Kidney epithelial cell (primary cell): ENCODE data around the gene CUBN. TPM values are rescaled to one million over a fixed set of nuclear protein-coding genes. Genes with fewer than 3 reads are reported as not detected.

Experiments used
- DNase-seq: peaks from one replicate; pipeline ENCODE4 v3.0.0-alpha.2; 2010; ENCODE audit warnings: low read depth
- H3K27me3 ChIP-seq: 2 replicates; pipeline ENCODE4 v1.6.0; 2011; ENCODE audit warnings: low read length; ENCODE audit not compliant: control insufficient read depth, insufficient read depth
- H3K36me3 ChIP-seq: 2 replicates; pipeline ENCODE4 v1.5.1; 2011; ENCODE audit warnings: low read length; ENCODE audit not compliant: control insufficient read depth, insufficient read depth
- H3K4me3 ChIP-seq: 2 replicates; pipeline ENCODE4 v1.5.1; 2011; ENCODE audit warnings: low read depth, mild to moderate bottlenecking, control low read depth, low read length
- total RNA-seq: library from RNA; depleted of rRNA; stranded (reverse); fragments of >200 nt; gene quantifications from 2 replicates; pipeline ENCODE4 v1.2.3, GENCODE V29; 2015
- TF ChIP-seq, protein P1 (sequence below): IDR thresholded peaks from 2 replicates; pipeline ENCODE4 v1.5.1; 2011; ENCODE audit warnings: mild to moderate bottlenecking, moderate library complexity, low read length, control low read depth, inconsistent platforms; ENCODE audit not compliant: insufficient read depth, poor library complexity, severe bottlenecking

Gene CUBN
- total RNA-seq, 1 donor from 2014 or later: 1.3 TPM

DNA sequence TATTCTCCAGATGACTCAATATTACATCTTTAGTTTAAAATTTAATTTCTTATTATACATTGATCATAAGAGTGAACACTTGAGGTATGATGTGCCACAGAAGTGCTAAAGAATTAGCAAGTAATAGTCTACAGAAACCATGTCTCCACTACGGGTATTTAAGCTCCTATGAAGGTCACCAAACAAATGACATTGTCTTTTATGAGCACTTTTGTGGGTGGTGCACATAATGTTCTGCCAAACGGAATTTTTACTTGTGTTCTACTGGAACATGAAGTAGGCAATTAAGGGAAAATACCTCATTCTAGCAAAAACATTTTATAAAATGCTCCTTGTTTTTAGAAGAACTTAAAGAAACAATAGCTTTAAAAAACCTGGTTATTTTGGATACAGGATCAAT is 27.4 kb upstream of the CUBN start:
- no peak for DNase-seq
- TF ChIP-seq, protein P1, sequence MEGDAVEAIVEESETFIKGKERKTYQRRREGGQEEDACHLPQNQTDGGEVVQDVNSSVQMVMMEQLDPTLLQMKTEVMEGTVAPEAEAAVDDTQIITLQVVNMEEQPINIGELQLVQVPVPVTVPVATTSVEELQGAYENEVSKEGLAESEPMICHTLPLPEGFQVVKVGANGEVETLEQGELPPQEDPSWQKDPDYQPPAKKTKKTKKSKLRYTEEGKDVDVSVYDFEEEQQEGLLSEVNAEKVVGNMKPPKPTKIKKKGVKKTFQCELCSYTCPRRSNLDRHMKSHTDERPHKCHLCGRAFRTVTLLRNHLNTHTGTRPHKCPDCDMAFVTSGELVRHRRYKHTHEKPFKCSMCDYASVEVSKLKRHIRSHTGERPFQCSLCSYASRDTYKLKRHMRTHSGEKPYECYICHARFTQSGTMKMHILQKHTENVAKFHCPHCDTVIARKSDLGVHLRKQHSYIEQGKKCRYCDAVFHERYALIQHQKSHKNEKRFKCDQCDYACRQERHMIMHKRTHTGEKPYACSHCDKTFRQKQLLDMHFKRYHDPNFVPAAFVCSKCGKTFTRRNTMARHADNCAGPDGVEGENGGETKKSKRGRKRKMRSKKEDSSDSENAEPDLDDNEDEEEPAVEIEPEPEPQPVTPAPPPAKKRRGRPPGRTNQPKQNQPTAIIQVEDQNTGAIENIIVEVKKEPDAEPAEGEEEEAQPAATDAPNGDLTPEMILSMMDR: no peak
- no peak overlapping the region for H3K4me3 ChIP-seq

DNA sequence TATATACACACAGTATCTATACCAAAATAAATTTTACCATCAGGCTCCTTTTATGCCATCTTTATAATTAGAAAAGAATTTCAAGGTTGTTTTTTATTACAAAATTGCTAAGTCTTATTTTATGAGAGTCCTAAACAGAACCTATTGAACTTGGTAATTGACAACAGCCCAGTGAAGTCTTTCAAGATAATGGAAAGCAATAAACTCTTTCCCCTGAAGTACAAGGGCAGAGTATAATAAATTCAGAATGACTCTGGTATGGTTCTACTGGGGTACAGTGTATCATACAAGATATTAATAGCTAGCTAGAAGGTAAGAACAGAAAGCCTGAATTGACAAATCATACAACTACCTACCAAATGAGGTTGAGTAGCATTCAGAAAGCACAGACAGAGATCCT is 26.2 kb upstream of the CUBN start:
- Histone ChIP-seq H3K27me3 (no peaks in the 10 kb centered on the region), H3K36me3 (no peaks in the 10 kb centered on the region), H3K4me3 (no peak overlapping the region)
- TF ChIP-seq, protein P1: no peak
- no peak for DNase-seq

More for the DNA sequence above, 27.4 kb upstream of the CUBN start:
- H3K36me3 ChIP-seq: no peaks in the 10 kb centered on the region
- H3K27me3 ChIP-seq: no peaks in the 10 kb centered on the region

DNA sequence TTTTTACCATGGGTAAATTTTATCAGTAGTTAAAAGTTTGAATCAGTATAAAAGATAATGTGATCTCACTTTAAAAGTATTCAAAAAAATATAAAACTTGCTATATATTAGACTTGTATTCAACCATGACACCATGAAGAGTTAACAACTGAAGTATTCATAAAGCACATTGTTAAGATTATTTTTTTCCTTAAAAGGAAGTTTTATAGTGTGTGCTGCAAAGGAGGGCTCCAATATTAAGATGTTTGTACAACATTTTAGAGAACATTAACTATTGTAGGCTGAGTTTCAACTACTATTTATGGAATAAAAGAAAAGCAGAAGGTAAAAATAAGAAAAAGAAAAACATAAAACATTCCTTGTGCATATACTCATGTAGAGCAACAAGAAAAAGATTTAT is 24.5 kb upstream of the CUBN start:
- DNase-seq: no peak
- Histone ChIP-seq H3K27me3 (no peaks in the 10 kb centered on the region), H3K36me3 (no peaks in the 10 kb centered on the region), H3K4me3 (no peak overlapping the region)
- TF ChIP-seq, protein P1: no peak

- DNase-seq: no peak
- TF ChIP-seq, protein P1: no peak
- no peaks in the 10 kb centered on the region for H3K36me3 ChIP-seq
- H3K27me3 ChIP-seq: no peaks in the 10 kb centered on the region
- H3K4me3 ChIP-seq: no peak overlapping the region
Observed at GRCh38 chr10:17153321-17153720, 23.7 kb upstream of the CUBN start.

DNA sequence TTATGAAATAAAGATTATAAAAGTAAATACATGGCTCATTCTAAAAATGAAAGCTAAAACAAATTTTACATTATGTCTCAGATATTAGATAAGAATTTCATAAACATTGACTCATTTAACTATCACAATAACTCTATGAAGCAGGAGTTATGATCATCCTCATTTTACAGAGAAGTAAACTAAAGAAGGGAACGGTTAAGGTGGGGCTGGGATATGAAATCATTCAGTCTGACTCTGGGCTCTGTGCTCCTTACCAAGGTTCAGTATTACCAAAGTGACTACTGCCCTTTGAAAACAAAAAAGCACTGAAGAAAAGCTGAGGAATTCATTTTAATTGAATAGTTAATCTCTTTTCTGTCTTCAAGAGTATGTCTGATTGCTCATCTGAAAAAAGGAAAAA is 22.1 kb upstream of the CUBN start:
- Histone ChIP-seq H3K4me3 (no peak overlapping the region), H3K27me3 (no peaks in the 10 kb centered on the region), H3K36me3 (no peaks in the 10 kb centered on the region)
- TF ChIP-seq, protein P1: no peak
- DNase-seq: no peak

- peak; percentile 5 for DNase-seq
- H3K36me3 ChIP-seq: no peaks in the 10 kb centered on the region
- TF ChIP-seq, protein P1: no peak
Observed at GRCh38 chr10:17147884-17148489, 18.4 kb upstream of the CUBN start.

More at GRCh38 chr10:17147884-17148489, 18.4 kb upstream of the CUBN start:
- no peaks in the 10 kb centered on the region for H3K27me3 ChIP-seq
- no peak overlapping the region for H3K4me3 ChIP-seq
